HepG2 (cell line): ENCODE data around the gene SH3BP2. TPM values are rescaled to one million over a fixed set of nuclear protein-coding genes. Genes with fewer than 3 reads are reported as not detected.

ENCODE experiments used
- AFF4 ChIP-seq: sonication (generic); formaldehyde crosslinking; IDR thresholded peaks from 2 replicates; pipeline ENCODE4 v1.4.0; 2020; ENCODE audit warnings: missing genetic modification reagents
- AKAP8 ChIP-seq: sonication (generic); formaldehyde crosslinking; IDR thresholded peaks from 2 replicates; pipeline ENCODE4 v1.5.1; 2020; ENCODE audit warnings: mild to moderate bottlenecking, missing genetic modification reagents
- ATAD3A ChIP-seq: sonication (generic); formaldehyde crosslinking; IDR thresholded peaks from 2 replicates; pipeline ENCODE4 v1.4.0; 2020; ENCODE audit warnings: missing genetic modification reagents
- CENPX ChIP-seq: sonication (generic); formaldehyde crosslinking; IDR thresholded peaks from 2 replicates; pipeline ENCODE4 v1.9.0; 2021; ENCODE audit warnings: mild to moderate bottlenecking, missing genetic modification reagents, moderate library complexity
- EED ChIP-seq: sonication (generic); formaldehyde crosslinking; IDR thresholded peaks from 2 replicates; pipeline ENCODE4 v1.5.0; 2020; ENCODE audit warnings: mild to moderate bottlenecking, missing genetic modification reagents
- HNF1B ChIP-seq: sonication (generic); formaldehyde crosslinking; IDR thresholded peaks from 2 replicates; pipeline ENCODE4 v1.5.1; 2020; ENCODE audit warnings: mild to moderate bottlenecking, moderate library complexity, missing genetic modification reagents
- IRF9 ChIP-seq: sonication (generic); formaldehyde crosslinking; IDR thresholded peaks from 2 replicates; pipeline ENCODE4 v1.8.0; 2022; ENCODE audit warnings: missing genetic modification reagents, mild to moderate bottlenecking, borderline replicate concordance
- MLX ChIP-seq: IDR thresholded peaks from 2 replicates; pipeline ENCODE4 v1.6.1; 2016
- PITX1 ChIP-seq: sonication (generic); formaldehyde crosslinking; IDR thresholded peaks from 2 replicates; pipeline ENCODE4 v1.5.1; 2020; ENCODE audit warnings: mild to moderate bottlenecking, missing genetic modification reagents
- RFX5 ChIP-seq: IDR thresholded peaks from 2 replicates; pipeline ENCODE4 v1.6.1; 2011; ENCODE audit warnings: low read depth, low read length, improper control_type of control experiment
- SRSF1 ChIP-seq: fragments of 200-400 bp; formaldehyde crosslinking; optimal IDR thresholded peaks from 2 replicates; pipeline ENCODE3; 2017; ENCODE audit warnings: mild to moderate bottlenecking, low read depth, low read length, moderate library complexity
- ZBTB44 ChIP-seq: sonication (generic); formaldehyde crosslinking; IDR thresholded peaks from 2 replicates; pipeline ENCODE4 v1.4.0; 2020; ENCODE audit warnings: missing genetic modification reagents
- ZFP62 ChIP-seq: sonication (generic); formaldehyde crosslinking; IDR thresholded peaks from 2 replicates; pipeline ENCODE4 v1.4.0; 2020; ENCODE audit warnings: missing genetic modification reagents
- ZNF430 ChIP-seq: sonication (generic); formaldehyde crosslinking; IDR thresholded peaks from 2 replicates; pipeline ENCODE4 v1.9.0; 2021; ENCODE audit warnings: mild to moderate bottlenecking, missing genetic modification reagents
- ZNF510 ChIP-seq: sonication (generic); formaldehyde crosslinking; IDR thresholded peaks from 2 replicates; pipeline ENCODE4 v1.4.0; 2020; ENCODE audit warnings: low read depth, mild to moderate bottlenecking, missing genetic modification reagents
- ZNF660 ChIP-seq: sonication (generic); formaldehyde crosslinking; IDR thresholded peaks from 2 replicates; pipeline ENCODE4 v1.5.1; 2020; ENCODE audit warnings: mild to moderate bottlenecking, low read depth, missing genetic modification reagents, borderline replicate concordance
- ZSCAN22 ChIP-seq: sonication (generic); formaldehyde crosslinking; IDR thresholded peaks from 2 replicates; pipeline ENCODE4 v1.4.0; 2020; ENCODE audit warnings: mild to moderate bottlenecking, missing genetic modification reagents
- polyA plus RNA-seq, 8 experiments: library from polyadenylated mRNA; depleted of rRNA in 3 of 8; stranded (reverse) in 7 of 8; unstranded in 1 of 8; fragments of >200 nt; fragmentation: Illumina TruSeq in 4 of 8; extraction: Trizol in 4 of 8; gene quantifications; 2 replicates each; pipeline versions ENCODE4 v1.2.1 to v1.2.3, GENCODE V29; 2011 to 2016; ENCODE audit warnings: low read depth in 4 of 8, missing spikeins in 1 of 8, mixed read lengths in 1 of 8; ENCODE audit not compliant: insufficient read depth in 1 of 8
- total RNA-seq, 5 experiments: library from RNA; depleted of rRNA; stranded (reverse); fragments of >200 nt; fragmentation: Illumina TruSeq; extraction: Trizol; gene quantifications; 2 replicates each; pipeline ENCODE4 v1.2.3, GENCODE V29; 2016; ENCODE audit warnings: low read depth in 1 of 5

The SH3BP2 gene
- total and polyA plus RNA-seq, 2 of the 13 experiments (the other 11 are each of a cell fraction or from before 2014, with no cell fraction given): 16.9 to 34.5 TPM

DNA sequence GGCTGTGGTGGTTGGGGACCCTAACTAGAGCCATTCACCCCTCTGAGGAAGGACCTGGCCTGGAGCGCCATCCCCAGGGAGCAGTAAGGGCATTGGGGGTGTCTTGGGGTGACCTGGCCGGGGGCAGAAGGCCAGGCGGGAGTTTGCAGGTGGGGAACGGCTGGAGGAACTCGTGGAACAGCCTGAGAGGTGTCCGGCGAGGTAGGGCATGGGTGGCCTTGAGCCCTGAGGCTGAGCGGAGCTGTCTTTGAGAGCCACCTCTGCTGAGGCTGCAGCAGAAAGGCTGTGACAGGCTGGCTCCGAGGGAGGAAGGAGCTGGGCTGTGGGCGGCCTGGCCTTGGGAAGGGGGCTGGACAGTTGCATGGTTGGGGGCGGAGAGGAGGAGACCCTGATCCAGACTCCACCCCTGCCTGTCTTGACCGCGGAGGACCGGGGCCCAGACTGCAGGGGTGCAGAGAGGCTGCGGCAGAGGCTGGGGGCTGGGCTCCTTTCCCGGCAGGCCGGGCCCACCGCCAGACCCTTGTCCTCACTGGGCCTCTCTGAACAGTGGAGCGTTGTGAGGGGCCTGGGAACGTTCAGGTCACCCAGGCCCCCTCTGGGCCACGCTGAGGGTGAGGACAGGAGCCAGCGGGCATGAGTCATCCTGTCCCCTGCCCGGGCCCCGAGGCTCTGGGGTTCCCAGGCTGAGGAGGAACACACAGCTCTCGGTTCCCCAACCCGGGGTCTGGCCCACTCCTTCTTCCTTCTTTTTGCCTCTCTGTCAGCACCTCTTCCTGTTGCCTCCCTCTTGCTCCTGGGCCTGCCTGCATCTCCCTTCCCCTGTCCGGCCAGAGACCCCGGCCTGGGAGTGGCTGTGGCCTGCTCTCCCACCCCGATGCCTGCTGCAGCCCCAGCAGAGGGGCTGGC lies 8.1 kb downstream of the SH3BP2 start (continued):
- TF ChIP-seq HNF1B (CRISPR knock-in tag) (peak; percentile 60; the same call in 1 of the 2 replicates), IRF9 (CRISPR knock-in tag) (peak; percentile 29; the same call in 1 of the 2 replicates), ATAD3A (CRISPR knock-in tag) (no peak), ZSCAN22 (CRISPR knock-in tag) (no peak), ZNF510 (no peak), ZBTB44 (CRISPR knock-in tag) (no peak), SRSF1 (no peak), AFF4 (no peak), AKAP8 (peak; percentile 82), ZNF430 (CRISPR knock-in tag) (0 out of 2 replicates have a peak, but pooled peaks have one; percentile 80), EED (CRISPR knock-in tag) (no peak), PITX1 (CRISPR knock-in tag) (peak; percentile 12; the same call in 1 of the 2 replicates), ZNF660 (no peak), CENPX (no peak), MLX (CRISPR knock-in tag) (0 out of 2 replicates have a peak, but pooled peaks have one; percentile 35), RFX5 (no peak), ZFP62 (no peak)
